ENCODE data around the gene SETD5. TPM values are rescaled to one million over a fixed set of nuclear protein-coding genes. Genes with fewer than 3 reads are reported as not detected.

The SETD5 gene
- total and polyA plus RNA-seq, 4 donors = 23.7 to 178 (median 67.6) TPM

- no peak overlapping the region for H3K9ac ChIP-seq (ENCODE audit: insufficient read depth in 1 of 2, low read length in 2 of 2)
- H3K9me3 ChIP-seq (ENCODE audit: control insufficient read depth in 4 of 4, insufficient read depth in 3 of 4, low read length in 3 of 4) = no peaks in the 10 kb centered on the region
- no peak for TF ChIP-seq CTCF (IDR thresholded peaks at IDR 0.05; ENCODE audit: control extremely low read depth, extremely low read depth)
- peaks cover 30 to 63% (median 55%) of the 10 kb centered on the region in 4 donors for H3K36me3 ChIP-seq (ENCODE audit: control insufficient read depth in 4 of 4, insufficient read depth in 4 of 4, low read length in 4 of 4)
- H3K4me1 ChIP-seq (ENCODE audit: control insufficient read depth in 5 of 5, insufficient read depth in 5 of 5, low read length in 5 of 5) = peaks cover 0 to 3% (median 0%) of the 10 kb centered on the region in 5 donors
- WGBS, 2 donors = 91 to 92% methylated on average over 3 of the region's 3 CpGs
- H3K27me3 ChIP-seq (ENCODE audit: control insufficient read depth in 3 of 3, insufficient read depth in 3 of 3, low read length in 2 of 3) = no peaks in the 10 kb centered on the region
- H3K4me3 ChIP-seq = no peak overlapping the region
- DNase-seq (no peak), ATAC-seq (ENCODE audit: insufficient read depth, low FRiP score) (no peak)
- H3K27ac ChIP-seq (ENCODE audit: low read depth in 1 of 2, low read length in 1 of 2) = no peak overlapping the region
Observed at GRCh38 chr3:9435316-9435715, 37.9 kb downstream of the SETD5 start.

GRCh38 chr3:9439331-9439730, 41.9 kb downstream of the SETD5 start:
- Histone ChIP-seq H3K9ac (ENCODE audit: insufficient read depth in 1 of 2, low read length in 2 of 2) (no peak overlapping the region), H3K9me3 (ENCODE audit: control insufficient read depth in 4 of 4, insufficient read depth in 3 of 4, low read length in 3 of 4) (no peaks in the 10 kb centered on the region), H3K4me3 (no peak overlapping the region), H3K27me3 (ENCODE audit: control insufficient read depth in 3 of 3, insufficient read depth in 3 of 3, low read length in 2 of 3) (no peaks in the 10 kb centered on the region), H3K27ac (ENCODE audit: low read depth in 1 of 2, low read length in 1 of 2) (no peak overlapping the region), H3K4me1 (ENCODE audit: control insufficient read depth in 5 of 5, insufficient read depth in 5 of 5, low read length in 5 of 5) (no peaks in the 10 kb centered on the region), H3K36me3 (ENCODE audit: control insufficient read depth in 4 of 4, insufficient read depth in 4 of 4, low read length in 4 of 4) (peaks cover 39 to 69% (median 53%) of the 10 kb centered on the region in 4 donors)
- 26 to 66% methylated on average over 1 of the region's 1 CpG for WGBS, 2 donors
- ATAC-seq (ENCODE audit: insufficient read depth, low FRiP score) (no peak), DNase-seq (no peak)
- TF ChIP-seq CTCF (IDR thresholded peaks at IDR 0.05; ENCODE audit: control extremely low read depth, extremely low read depth) = no peak

GRCh38 chr3:9441501-9442221, 44.2 kb downstream of the SETD5 start:
- no peaks in the 10 kb centered on the region for H3K27me3 ChIP-seq (ENCODE audit: control insufficient read depth in 3 of 3, insufficient read depth in 3 of 3, low read length in 2 of 3)
- no peak for TF ChIP-seq CTCF (IDR thresholded peaks at IDR 0.05; ENCODE audit: control extremely low read depth, extremely low read depth)
- no peak overlapping the region for H3K27ac ChIP-seq (ENCODE audit: low read depth in 1 of 2, low read length in 1 of 2)
- DNase-seq (no peak), ATAC-seq (ENCODE audit: insufficient read depth, low FRiP score) (no peak)
- no peaks in the 10 kb centered on the region for H3K9me3 ChIP-seq (ENCODE audit: control insufficient read depth in 4 of 4, insufficient read depth in 3 of 4, low read length in 3 of 4)
- H3K4me1 ChIP-seq (ENCODE audit: control insufficient read depth in 5 of 5, insufficient read depth in 5 of 5, low read length in 5 of 5) = no peaks in the 10 kb centered on the region
- H3K4me3 ChIP-seq = no peak overlapping the region
- H3K36me3 ChIP-seq (ENCODE audit: control insufficient read depth in 4 of 4, insufficient read depth in 4 of 4, low read length in 4 of 4) = peaks cover 41 to 61% (median 45%) of the 10 kb centered on the region in 4 donors
- WGBS, 2 donors = 94% methylated on average over 11 of the region's 11 CpGs
- H3K9ac ChIP-seq (ENCODE audit: insufficient read depth in 1 of 2, low read length in 2 of 2) = no peak overlapping the region

Measured in lung (tissue), 12 donors.